GM23338 (cell line): ENCODE data around the gene TMEM101. TPM values are rescaled to one million over a fixed set of nuclear protein-coding genes. Genes with fewer than 3 reads are reported as not detected.

ENCODE experiments used
- ATAC-seq: fragments of 200-7000 bp; cut with Tn5 transposase; 3 replicates; pipeline ENCODE4 v1.9.1; 2020
- DNase-seq: peaks from one replicate; pipeline ENCODE4 v3.0.0-alpha.2; 2015; ENCODE audit warnings: low spot score
- H2AFZ ChIP-seq: fragments of 200-600 bp; sonication (generic); 2 replicates; pipeline ENCODE4 v1.8.0; 2016; ENCODE audit warnings: antibody characterized with exemption, mild to moderate bottlenecking, moderate library complexity
- H3F3A ChIP-seq: fragments of 200-600 bp; sonication (generic); replicated peaks from 2 replicates; pipeline ENCODE4 v1.8.0; 2017; ENCODE audit warnings: antibody characterized with exemption, mixed run types, low read depth
- H3K27ac ChIP-seq: fragments of 200-600 bp; sonication (generic); 2 replicates; pipeline ENCODE4 v1.6.1; 2016; ENCODE audit warnings: low read depth
- H3K27me3 ChIP-seq: fragments of 200-600 bp; sonication (generic); 2 replicates; pipeline ENCODE4 v1.8.0; 2016; ENCODE audit warnings: mild to moderate bottlenecking, mixed run types, moderate library complexity; ENCODE audit not compliant: insufficient read depth
- H3K36me3 ChIP-seq: fragments of 200-600 bp; sonication (generic); 2 replicates; pipeline ENCODE4 v1.8.0; 2016; ENCODE audit warnings: mild to moderate bottlenecking; ENCODE audit not compliant: insufficient read depth
- H3K4me1 ChIP-seq: fragments of 200-600 bp; sonication (generic); 2 replicates; pipeline ENCODE4 v1.8.0; 2016; ENCODE audit warnings: mild to moderate bottlenecking, moderate library complexity; ENCODE audit not compliant: insufficient read depth
- H3K4me2 ChIP-seq: fragments of 200-600 bp; sonication (generic); 2 replicates; pipeline ENCODE4 v1.7.1; 2017; ENCODE audit warnings: mixed run types
- H3K4me3 ChIP-seq: fragments of 200-600 bp; sonication (generic); 2 replicates; pipeline ENCODE4 v1.6.1; 2016; ENCODE audit warnings: mixed run types
- H3K79me2 ChIP-seq: fragments of 200-600 bp; sonication (generic); replicated peaks from 2 replicates; pipeline ENCODE4 v1.8.0; 2017; ENCODE audit warnings: mild to moderate bottlenecking; ENCODE audit not compliant: insufficient read depth
- H3K9me2 ChIP-seq: fragments of 200-600 bp; sonication (generic); 2 replicates; pipeline ENCODE4 v1.8.0; 2017; ENCODE audit not compliant: insufficient read depth
- H4K20me1 ChIP-seq: fragments of 200-600 bp; sonication (generic); replicated peaks from 2 replicates; pipeline ENCODE4 v1.8.0; 2017; ENCODE audit warnings: mild to moderate bottlenecking; ENCODE audit not compliant: insufficient read depth
- H3K27ac Mint-ChIP-seq: 2 replicates; pipeline ENCODE4 v1.8.0; 2020; ENCODE audit warnings: inconsistent platforms, mild to moderate bottlenecking, moderate library complexity, mixed read lengths
- H3K27me3 Mint-ChIP-seq: 3 replicates; pipeline ENCODE4 v1.8.0; 2022; ENCODE audit warnings: low read depth, mild to moderate bottlenecking, moderate library complexity, mixed read lengths, inconsistent platforms; ENCODE audit not compliant: insufficient read depth, poor library complexity
- H3K36me3 Mint-ChIP-seq: 3 replicates; pipeline ENCODE4 v1.8.0; 2021; ENCODE audit warnings: low read depth, mild to moderate bottlenecking, inconsistent platforms, moderate library complexity, mixed read lengths
- H3K4me1 Mint-ChIP-seq: 3 replicates; pipeline ENCODE4 v1.8.0; 2020; ENCODE audit warnings: mild to moderate bottlenecking, inconsistent platforms, mixed read lengths
- H3K4me3 Mint-ChIP-seq: 3 replicates; pipeline ENCODE4 v1.8.0; 2021; ENCODE audit warnings: moderate library complexity, mild to moderate bottlenecking, inconsistent platforms, mixed read lengths
- H3K9me3 Mint-ChIP-seq: 3 replicates; pipeline ENCODE4 v1.8.0; 2020; ENCODE audit warnings: moderate library complexity, mild to moderate bottlenecking, inconsistent platforms, mixed read lengths
- CREB1 ChIP-seq: fragments of 250-450 bp; sonication (Bioruptor Pico); IDR thresholded peaks from 2 replicates; pipeline ENCODE4 v1.5.0; 2020; ENCODE audit warnings: low read depth, mild to moderate bottlenecking, moderate library complexity
- CTCF ChIP-seq, 2 experiments: fragments of 200-600 bp in 1 of 2; sonication (generic) in 1 of 2; conservative IDR thresholded peaks; 2 replicates each; pipeline versions ENCODE4 v1.5.1 to v1.6.1; 2016 to 2017; ENCODE audit warnings: antibody characterized with exemption in 2 of 2, low read depth in 2 of 2, mild to moderate bottlenecking in 2 of 2, moderate library complexity in 1 of 2
- ETS1 ChIP-seq: IDR thresholded peaks from 2 replicates; pipeline ENCODE4 v1.6.1; 2016; ENCODE audit warnings: antibody characterized with exemption
- EZH2 ChIP-seq: fragments of 200-600 bp; sonication (generic); IDR thresholded peaks from one replicate; pipeline ENCODE4 v1.8.0; 2017; ENCODE audit warnings: antibody characterized with exemption, mild to moderate bottlenecking, low read depth; ENCODE audit not compliant: unreplicated experiment
- EZH2phosphoT487 ChIP-seq: fragments of 200-600 bp; sonication (generic); IDR thresholded peaks from one replicate; pipeline ENCODE4 v1.8.1; 2018; ENCODE audit warnings: antibody characterized with exemption; ENCODE audit not compliant: unreplicated experiment
- JUNB ChIP-seq: IDR thresholded peaks from one replicate; pipeline ENCODE4 v1.6.1; 2016; ENCODE audit warnings: antibody characterized with exemption; ENCODE audit not compliant: unreplicated experiment
- NANOG ChIP-seq: IDR thresholded peaks from 2 replicates; pipeline ENCODE4 v1.6.1; 2016; ENCODE audit warnings: antibody characterized with exemption, borderline replicate concordance
- POLR2AphosphoS5 ChIP-seq: IDR thresholded peaks from 2 replicates; pipeline ENCODE4 v1.6.1; 2016; ENCODE audit warnings: antibody characterized with exemption, low read depth
- REST ChIP-seq: IDR thresholded peaks from one replicate; pipeline ENCODE4 v1.6.1; 2018; ENCODE audit warnings: antibody characterized with exemption; ENCODE audit not compliant: unreplicated experiment
- STAT1 ChIP-seq: IDR thresholded peaks from one replicate; pipeline ENCODE4 v1.6.1; 2016; ENCODE audit warnings: antibody characterized with exemption; ENCODE audit not compliant: unreplicated experiment
- ZNF114 ChIP-seq: fragments of 250-450 bp; sonication (Bioruptor Pico); IDR thresholded peaks from 2 replicates; pipeline ENCODE4 v1.5.0; 2020; ENCODE audit warnings: mild to moderate bottlenecking, moderate library complexity
- ZNF331 ChIP-seq: fragments of 250-450 bp; sonication (Bioruptor Pico); IDR thresholded peaks from 2 replicates; pipeline ENCODE4 v1.5.0; 2020; ENCODE audit warnings: low read depth, mild to moderate bottlenecking, moderate library complexity
- ZNF462 ChIP-seq: fragments of 250-450 bp; sonication (Bioruptor Pico); IDR thresholded peaks from 2 replicates; pipeline ENCODE4 v1.5.0; 2020; ENCODE audit warnings: mild to moderate bottlenecking, moderate library complexity
- polyA plus RNA-seq: library from polyadenylated mRNA; unstranded; fragments of >200 nt; fragmentation: Nextera tagmentation; extraction: Ambion mirVana; gene quantifications from 2 replicates; pipeline ENCODE4 v1.2.1, GENCODE V29; 2016
- total RNA-seq: library from RNA; depleted of rRNA; stranded (reverse); fragments of >200 nt; shearing (Covaris generic); gene quantifications from 2 replicates; pipeline ENCODE4 v1.2.3, GENCODE V29; 2014

Gene TMEM101
- total and polyA plus RNA-seq, 2 experiments from 2014 or later = 15.9 to 31.6 TPM

GRCh38 chr17:44023545-44024270 is 8.9 kb upstream of the TMEM101 start:
- Mint-ChIP-seq H3K9me3 (no peaks in the 10 kb centered on the region), H3K27me3 (peaks cover 5% of the 10 kb centered on the region), H3K4me3 (no peak overlapping the region), H3K27ac (peak overlapping the region; percentile 73; the same call in 1 of the 2 replicates), H3K4me1 (no peaks in the 10 kb centered on the region), H3K36me3 (no peaks in the 10 kb centered on the region; the same call in 2 of the 3 replicates)
- Histone ChIP-seq H3K27me3 (no peaks in the 10 kb centered on the region), H2AFZ (no peak overlapping the region), H3K36me3 (no peaks in the 10 kb centered on the region; the same call in 1 of the 2 replicates), H4K20me1 (peaks cover 7% of the 10 kb centered on the region; the same call in 1 of the 2 replicates), H3K4me3 (no peak overlapping the region), H3K9me2 (no peaks in the 10 kb centered on the region), H3K27ac (no peak overlapping the region), H3K4me2 (no peak overlapping the region), H3K4me1 (no peaks in the 10 kb centered on the region), H3K79me2 (no peaks in the 10 kb centered on the region), H3F3A (0 out of 2 replicates have a peak, but pooled peaks cover 7% of the 10 kb centered on the region)
- no peak for TF ChIP-seq ETS1
- TF ChIP-seq CREB1 (CRISPR knock-in tag) = no peak
- no peak for TF ChIP-seq ZNF331 (CRISPR knock-in tag)
- no peak for TF ChIP-seq JUNB
- TF ChIP-seq EZH2phosphoT487 = no peak
- no peak for TF ChIP-seq ZNF462
- no peak for TF ChIP-seq NANOG
- TF ChIP-seq CTCF (conservative IDR thresholded peaks at IDR 0.05; ENCODE audit: low read depth in 2 of 2) = no peak
- no peak for TF ChIP-seq EZH2
- TF ChIP-seq STAT1 = no peak
- TF ChIP-seq ZNF114 (CRISPR knock-in tag) = no peak
- TF ChIP-seq REST = no peak
- TF ChIP-seq POLR2AphosphoS5 = no peak
- DNase-seq (no peak), ATAC-seq (peak; percentile 12; the same call in 2 of the 3 replicates)
